Coronary artery (tissue), 2 donors: ENCODE results near the gene CEP20.
"Not testable (repeated sequence)": the region's sequence is repeated elsewhere in the genome, so short reads cannot be mapped to it uniquely, and the experiment has no call there.

ENCODE experiments used
- DNase-seq: peaks from one replicate; pipeline ENCODE4 v3.0.0-alpha.2; 2017; ENCODE audit warnings: low spot score
- H3K27ac ChIP-seq, 2 donors: fragments of 200-600 bp; sonication (generic); one replicate each; pipeline ENCODE4 v1.5.1; 2016 to 2019
- H3K4me3 ChIP-seq: fragments of 200-600 bp; sonication (generic); 2 replicates; pipeline ENCODE4 v1.5.1; 2016; ENCODE audit warnings: mild to moderate bottlenecking, moderate library complexity
- CTCF ChIP-seq: fragments of 200-600 bp; sonication (generic); IDR thresholded peaks from one replicate; pipeline ENCODE4 v1.5.1; 2019; ENCODE audit warnings: antibody characterized with exemption

Gene CEP20

GRCh38 chr16:15854061-15854460 is 34.3 kb downstream of the CEP20 start:
- peak overlapping the region; percentile 82 to 88 for H3K27ac ChIP-seq
- no peak for TF ChIP-seq CTCF
- no peak for DNase-seq
- peak overlapping the region; percentile 76 for H3K4me3 ChIP-seq

GRCh38 chr16:15853021-15853420 is 35.4 kb downstream of the CEP20 start:
- DNase-seq: no peak
- H3K27ac ChIP-seq: peak overlapping the region; percentile 82 to 88
- peak overlapping the region; percentile 76 for H3K4me3 ChIP-seq
- no peak for TF ChIP-seq CTCF

GRCh38 chr16:15850555-15850954 is 37.8 kb downstream of the CEP20 start:
- not testable (repeated sequence) for DNase-seq
- H3K27ac ChIP-seq: peak overlapping the region; percentile 87 to 88
- H3K4me3 ChIP-seq: peak overlapping the region; percentile 76

- Histone ChIP-seq H3K4me3 (peak overlapping the region; percentile 76), H3K27ac (peak overlapping the region; percentile 87 to 88)
- DNase-seq: no peak
- no peak for TF ChIP-seq CTCF
Measured at GRCh38 chr16:15849209-15849981, 39.0 kb downstream of the CEP20 start.

GRCh38 chr16:15847611-15848175 is 40.7 kb downstream of the CEP20 start:
- Histone ChIP-seq H3K27ac (peak overlapping the region; percentile 87 to 88), H3K4me3 (peak overlapping the region; percentile 76)
- TF ChIP-seq CTCF: no peak
- no peak for DNase-seq

- Histone ChIP-seq H3K4me3 (peak overlapping the region; percentile 76), H3K27ac (peak overlapping the region; percentile 87 to 88)
- no peak for TF ChIP-seq CTCF
- DNase-seq: no peak
Measured at GRCh38 chr16:15846510-15846909, 41.9 kb downstream of the CEP20 start.

- TF ChIP-seq CTCF: no peak
- no peak for DNase-seq
- peak overlapping the region; percentile 52 to 70 for H3K27ac ChIP-seq
- H3K4me3 ChIP-seq: peak overlapping the region; percentile 28
Measured at GRCh38 chr16:15843635-15844279, 44.6 kb downstream of the CEP20 start.

GRCh38 chr16:15839204-15839603 is 49.2 kb downstream of the CEP20 start:
- peak overlapping the region; percentile 37 for H3K4me3 ChIP-seq
- H3K27ac ChIP-seq: peak overlapping the region; percentile 41 to 67
- not testable (repeated sequence) for DNase-seq
